HG03378 (cell line): ENCODE results near the gene MTRF1L.
A peak's percentile ranks its signal among the peaks of the same experiment; 100 is the strongest.
"Not testable (repeated sequence)": the region's sequence is repeated elsewhere in the genome, so short reads cannot be mapped to it uniquely, and the experiment has no call there.

Source experiments
- ATAC-seq: cut with Tn5 transposase; IDR thresholded peaks from one replicate; pipeline ENCODE4 v1.9.1; 2021; ENCODE audit warnings: mild to moderate bottlenecking, moderate library complexity; ENCODE audit not compliant: unreplicated experiment

MTRF1L gene

GRCh38 chr6:152975204-152975915 lies 27.1 kb downstream of the MTRF1L start:
- ATAC-seq: peak; percentile 55

DNA sequence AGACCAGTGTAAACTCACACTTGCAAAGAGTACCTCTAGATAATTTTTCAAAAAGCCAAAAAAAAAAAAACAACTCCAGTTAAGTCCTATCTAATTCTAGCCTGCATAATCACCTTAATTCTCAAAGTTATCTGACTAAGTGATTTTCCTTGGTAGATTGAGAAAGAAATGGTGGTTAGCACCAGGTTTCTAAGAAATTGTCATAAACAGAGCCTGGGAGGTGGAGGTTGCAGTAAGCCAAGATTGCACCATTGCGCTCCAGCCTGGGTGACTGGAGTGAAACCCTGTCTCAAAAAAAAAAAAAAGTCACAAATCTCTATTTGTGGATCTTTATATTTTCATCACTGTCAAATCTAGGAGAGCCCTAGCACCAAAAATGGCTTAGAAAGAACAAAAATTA lies 28.6 kb downstream of the MTRF1L start:
- no peak for ATAC-seq

DNA sequence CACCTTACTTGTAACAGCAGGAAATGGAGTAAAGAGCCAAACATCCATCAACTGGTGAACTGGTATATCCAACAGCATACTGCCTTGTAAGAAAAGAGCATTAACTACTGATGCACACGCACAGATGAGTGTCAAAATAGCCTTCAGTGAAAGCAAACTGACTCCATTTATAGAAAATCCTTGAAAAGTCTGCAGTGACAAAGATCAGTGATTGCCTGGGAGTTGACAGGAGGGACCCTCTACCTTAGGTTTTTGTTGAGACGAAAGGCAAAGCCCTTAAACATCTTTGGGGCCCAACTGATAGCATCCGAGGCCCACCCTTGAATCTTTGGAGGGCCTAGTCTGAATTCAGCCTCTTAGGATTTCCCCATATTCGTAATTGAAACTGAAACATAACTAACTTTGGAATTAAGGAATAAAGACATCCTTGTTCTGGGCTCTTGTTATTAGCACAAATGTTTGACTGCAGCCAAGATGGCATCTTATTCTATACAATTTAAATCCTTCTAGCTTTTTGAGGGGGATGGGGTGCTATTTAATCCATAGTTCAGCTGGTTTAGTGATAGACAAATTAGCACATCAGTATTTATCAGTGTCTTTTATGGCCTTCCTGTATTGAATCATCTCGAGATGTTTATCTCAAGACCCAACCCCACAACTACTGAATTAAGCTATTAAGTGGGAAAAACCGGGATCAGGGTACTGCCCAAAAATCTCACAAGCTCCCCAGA lies 32.7 kb downstream of the MTRF1L start:
- ATAC-seq: no peak

DNA sequence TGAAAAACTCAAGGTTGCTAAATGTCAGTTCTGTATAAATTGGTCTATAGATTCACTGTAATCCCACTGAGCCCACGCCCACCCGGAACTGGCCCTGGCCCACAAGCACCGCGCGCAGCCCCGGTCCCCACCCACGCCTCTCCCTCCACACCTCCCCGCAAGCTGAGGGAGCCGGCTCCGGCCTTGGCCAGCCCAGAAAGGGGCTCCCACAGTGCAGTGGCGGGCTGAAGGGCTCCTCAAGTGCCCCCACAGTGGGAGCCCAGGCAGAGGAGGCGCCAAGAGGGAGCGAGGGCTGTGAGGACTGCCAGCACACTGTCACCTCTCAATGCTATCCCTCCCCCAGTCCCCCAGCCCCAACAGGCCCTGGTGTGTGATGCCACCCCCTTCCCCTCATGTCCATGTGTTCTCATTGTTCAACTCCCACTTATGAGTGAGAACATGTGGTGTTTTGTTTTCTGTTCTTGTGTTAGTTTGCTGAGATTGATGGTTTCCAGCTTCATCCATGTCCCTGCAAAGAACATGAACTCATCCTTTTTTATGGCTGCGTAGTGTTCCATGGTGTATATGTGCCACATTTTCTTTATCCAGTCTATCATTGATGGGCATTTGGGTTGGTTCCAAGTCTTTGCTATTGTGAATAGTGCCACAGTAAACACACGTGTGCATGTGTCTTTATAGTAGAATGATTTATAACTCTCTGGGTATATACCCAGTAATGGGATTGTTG lies 36.2 kb downstream of the MTRF1L start:
- not testable (repeated sequence) for ATAC-seq

DNA sequence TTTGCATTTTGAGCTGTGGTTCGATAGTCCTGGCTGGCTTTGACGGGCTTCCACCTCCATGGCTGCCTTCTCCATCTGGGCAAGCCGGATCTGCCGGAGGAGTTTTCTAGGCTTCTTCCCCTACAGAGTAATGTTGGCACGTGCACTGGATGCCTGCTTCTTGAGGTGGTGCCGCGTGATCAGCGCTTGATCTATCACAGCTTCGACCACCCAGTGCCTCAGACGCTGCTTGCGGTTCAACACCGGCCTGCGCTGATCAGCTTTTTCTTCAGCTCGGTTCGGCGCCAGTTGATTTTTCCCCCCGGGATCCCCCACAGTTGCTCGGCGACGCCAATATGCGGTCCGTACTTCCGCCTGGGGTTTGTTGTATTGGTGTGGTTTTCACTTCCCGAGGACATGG lies 43.2 kb downstream of the MTRF1L start:
- no peak for ATAC-seq

DNA sequence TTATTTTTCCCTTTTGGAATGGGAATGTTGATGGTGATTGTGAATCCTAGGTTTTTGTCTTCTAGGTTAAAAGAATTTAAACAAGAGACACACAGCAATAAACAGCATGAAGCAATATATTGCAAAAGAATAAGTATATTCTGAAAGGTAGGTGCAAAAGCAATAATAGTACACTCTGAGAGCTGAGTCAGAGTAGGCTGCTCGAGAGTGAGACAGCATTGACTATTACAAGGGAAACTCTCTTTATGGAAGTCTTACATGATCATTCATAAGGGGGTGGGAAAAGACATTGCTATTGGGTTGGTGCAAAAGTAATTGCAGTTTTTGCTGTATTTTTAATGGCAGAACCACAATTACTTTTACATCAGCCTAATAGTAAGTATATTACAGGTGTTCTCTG lies 44.7 kb downstream of the MTRF1L start:
- no peak for ATAC-seq

DNA sequence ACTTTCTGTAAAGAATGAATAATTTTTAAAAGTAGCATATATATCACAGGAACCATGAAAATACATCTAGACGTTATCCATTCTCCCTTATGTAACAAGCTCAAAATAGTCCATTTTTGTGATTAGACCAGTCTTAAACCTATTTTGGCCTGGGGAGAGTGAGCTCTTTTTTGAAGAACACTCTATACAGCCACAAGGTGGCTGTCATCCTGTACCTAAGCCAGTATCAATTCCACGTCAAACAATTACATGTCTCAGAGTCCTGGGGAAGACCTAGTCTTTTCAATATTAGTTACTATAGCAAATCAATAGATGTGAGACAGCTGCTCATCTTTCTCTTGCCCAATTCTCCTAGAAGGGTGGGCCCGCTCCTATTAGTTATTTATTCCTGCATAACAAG lies 48.1 kb downstream of the MTRF1L start:
- ATAC-seq: no peak

- no peak for ATAC-seq
These were observed 49.5 kb downstream of the MTRF1L start for GRCh38 chr6:152952866-152953509.

DNA sequence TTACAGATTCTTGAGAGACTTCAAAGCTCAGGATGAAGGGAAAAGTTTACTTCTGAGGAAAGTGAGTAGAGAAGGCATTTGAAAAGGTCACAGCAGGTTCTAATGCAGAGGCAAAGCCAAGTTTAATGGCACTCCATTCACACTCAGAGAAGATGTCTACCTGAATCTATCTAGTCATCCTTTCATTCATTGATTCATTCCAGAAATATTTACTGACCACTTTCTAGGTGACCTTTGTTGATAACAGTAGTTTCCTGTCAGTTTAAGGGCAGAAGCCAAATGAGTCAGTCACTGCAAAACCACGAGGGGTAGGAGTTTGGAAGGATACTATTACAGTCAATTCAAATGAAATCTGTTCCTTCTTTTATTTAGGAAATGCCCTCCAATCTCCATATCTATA lies 50.5 kb downstream of the MTRF1L start:
- no peak for ATAC-seq

DNA sequence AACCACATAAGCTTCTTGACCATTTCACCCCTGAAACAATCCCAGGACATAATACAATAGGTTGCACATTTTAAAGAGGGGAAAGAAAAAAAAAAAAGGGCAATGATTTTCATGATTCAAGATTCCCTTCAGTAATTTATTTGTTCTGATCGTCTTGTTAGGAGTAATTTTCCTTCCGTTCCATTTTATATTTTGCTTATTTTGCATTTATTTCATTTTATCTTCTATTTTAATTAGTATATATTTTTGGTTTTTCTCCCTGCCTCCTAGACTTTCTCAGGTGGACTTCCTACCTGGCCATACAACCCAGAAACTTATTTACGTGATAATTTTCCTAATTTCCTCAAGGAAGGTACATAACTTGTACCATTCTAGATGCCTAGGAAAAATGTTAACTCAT lies 52.3 kb downstream of the MTRF1L start:
- no peak for ATAC-seq

- ATAC-seq: peak; percentile 75
These were observed 54.2 kb downstream of the MTRF1L start for GRCh38 chr6:152948150-152948768.

GRCh38 chr6:152946995-152947394 lies 55.5 kb downstream of the MTRF1L start:
- no peak for ATAC-seq

DNA sequence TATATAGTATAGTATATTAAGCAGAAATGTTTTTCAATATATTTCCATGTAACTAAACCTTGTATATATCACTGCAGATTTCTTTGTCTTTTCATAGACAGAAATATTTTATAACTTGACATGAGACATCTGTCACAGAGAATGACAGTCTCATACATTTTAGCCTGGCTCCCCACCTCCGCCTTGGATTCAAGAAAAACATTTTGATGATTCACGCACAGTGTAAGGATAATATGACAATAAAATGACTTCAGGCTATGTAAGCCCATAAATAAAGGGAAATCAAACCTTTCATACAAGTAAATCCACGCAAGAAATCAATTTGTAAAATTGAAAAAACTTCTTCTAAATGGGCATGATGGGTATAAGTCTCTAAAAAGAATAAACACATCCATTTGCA lies 56.0 kb downstream of the MTRF1L start:
- no peak for ATAC-seq

GRCh38 chr6:152943260-152943897 lies 59.1 kb downstream of the MTRF1L start:
- ATAC-seq: no peak

- ATAC-seq: no peak
These were observed 60.1 kb downstream of the MTRF1L start for GRCh38 chr6:152942319-152942869.

- ATAC-seq: no peak
These were observed 60.8 kb downstream of the MTRF1L start for GRCh38 chr6:152941746-152942145.
